ENCODE data around the gene CNTN2.

CNTN2 gene, protein sequence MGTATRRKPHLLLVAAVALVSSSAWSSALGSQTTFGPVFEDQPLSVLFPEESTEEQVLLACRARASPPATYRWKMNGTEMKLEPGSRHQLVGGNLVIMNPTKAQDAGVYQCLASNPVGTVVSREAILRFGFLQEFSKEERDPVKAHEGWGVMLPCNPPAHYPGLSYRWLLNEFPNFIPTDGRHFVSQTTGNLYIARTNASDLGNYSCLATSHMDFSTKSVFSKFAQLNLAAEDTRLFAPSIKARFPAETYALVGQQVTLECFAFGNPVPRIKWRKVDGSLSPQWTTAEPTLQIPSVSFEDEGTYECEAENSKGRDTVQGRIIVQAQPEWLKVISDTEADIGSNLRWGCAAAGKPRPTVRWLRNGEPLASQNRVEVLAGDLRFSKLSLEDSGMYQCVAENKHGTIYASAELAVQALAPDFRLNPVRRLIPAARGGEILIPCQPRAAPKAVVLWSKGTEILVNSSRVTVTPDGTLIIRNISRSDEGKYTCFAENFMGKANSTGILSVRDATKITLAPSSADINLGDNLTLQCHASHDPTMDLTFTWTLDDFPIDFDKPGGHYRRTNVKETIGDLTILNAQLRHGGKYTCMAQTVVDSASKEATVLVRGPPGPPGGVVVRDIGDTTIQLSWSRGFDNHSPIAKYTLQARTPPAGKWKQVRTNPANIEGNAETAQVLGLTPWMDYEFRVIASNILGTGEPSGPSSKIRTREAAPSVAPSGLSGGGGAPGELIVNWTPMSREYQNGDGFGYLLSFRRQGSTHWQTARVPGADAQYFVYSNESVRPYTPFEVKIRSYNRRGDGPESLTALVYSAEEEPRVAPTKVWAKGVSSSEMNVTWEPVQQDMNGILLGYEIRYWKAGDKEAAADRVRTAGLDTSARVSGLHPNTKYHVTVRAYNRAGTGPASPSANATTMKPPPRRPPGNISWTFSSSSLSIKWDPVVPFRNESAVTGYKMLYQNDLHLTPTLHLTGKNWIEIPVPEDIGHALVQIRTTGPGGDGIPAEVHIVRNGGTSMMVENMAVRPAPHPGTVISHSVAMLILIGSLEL

DNA sequence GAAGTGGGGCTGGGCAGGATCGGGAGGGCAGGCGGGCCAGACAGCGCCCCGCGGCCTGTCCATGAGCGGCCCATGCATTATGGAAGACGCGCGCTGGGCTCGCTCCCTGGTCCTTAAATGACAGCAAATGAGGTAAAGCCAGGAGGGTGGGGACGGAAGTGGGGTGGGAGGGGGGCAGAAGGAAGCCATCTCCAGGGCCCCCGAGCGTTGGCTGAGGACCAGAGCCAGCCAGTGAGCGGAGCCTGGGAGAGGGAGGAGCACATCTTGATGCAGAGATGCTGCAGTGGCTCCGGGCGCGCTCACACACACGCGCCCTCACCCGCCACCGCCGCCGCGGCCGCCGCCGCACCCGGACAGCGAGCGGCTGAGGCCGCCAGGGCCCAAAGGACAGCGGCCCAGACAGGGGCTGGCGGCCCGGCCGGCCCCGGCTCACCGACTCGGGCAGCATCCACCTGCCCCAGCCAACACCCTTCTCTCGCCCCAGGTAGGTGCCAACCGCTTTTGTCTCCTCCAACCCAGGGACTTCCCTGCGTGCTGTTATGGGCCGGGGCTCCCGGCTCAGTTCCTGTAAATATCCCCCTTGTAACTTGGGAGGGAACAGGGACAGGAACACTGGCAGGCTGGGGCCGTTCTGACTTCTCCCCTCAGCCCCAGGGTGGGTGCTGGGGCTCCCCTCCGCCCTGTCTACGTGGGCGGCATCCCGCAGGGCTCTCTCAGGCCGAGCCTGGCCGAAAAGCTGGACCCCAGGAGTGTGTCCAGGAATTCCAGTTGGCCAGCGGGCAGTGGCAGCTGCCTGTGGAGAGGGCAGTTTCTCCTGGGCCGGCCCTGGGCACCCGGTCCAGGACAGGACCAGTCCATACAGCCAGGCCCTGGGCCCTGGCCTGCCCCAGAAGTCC lies at the start of gene CNTN2:
Gene CNTN2 (plus strand): TSS at position 302 of the 896 bp plus-strand sequence. CDS start 9,974 bp downstream, outside the sequence.
- DNase-seq, result no peak

DNA sequence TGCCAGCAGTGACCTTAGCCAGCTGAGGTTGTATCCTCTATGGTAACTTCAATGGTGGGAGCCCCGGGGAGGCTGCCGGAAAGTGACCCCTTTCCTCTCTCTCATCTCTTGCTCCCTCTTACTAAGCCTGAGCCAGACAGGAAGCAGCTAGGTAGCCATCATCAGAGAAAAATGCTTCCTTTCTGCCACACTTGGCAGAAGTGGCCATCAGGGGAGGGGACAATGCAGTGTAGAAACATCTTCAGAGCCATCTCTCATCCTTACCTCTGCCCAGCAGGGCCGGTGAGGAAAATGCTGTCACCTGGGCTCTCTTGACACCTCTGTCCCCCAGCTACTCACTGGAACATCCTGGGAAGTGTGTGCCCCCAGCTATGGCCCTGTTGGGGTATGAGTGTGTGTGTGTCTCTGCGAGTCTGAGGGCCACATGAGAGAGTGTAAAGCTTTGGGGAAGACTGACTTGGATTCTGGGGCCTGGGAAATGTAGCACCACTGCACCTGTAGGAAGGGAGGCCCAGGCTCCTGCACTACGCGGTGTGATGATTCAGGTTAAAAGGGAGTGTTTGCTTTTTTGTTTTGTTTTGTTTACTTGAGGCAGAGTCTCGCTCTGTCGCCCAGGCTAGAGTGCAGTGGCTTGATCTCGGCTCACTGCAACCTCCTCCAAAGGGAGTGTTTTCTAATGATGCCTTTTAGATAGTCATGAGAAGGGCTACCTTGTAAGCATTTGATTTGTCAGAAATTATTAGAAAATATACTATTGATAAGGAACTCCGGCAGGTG lies 48.7 kb upstream of the CNTN2 start:
- no peak for DNase-seq

DNA sequence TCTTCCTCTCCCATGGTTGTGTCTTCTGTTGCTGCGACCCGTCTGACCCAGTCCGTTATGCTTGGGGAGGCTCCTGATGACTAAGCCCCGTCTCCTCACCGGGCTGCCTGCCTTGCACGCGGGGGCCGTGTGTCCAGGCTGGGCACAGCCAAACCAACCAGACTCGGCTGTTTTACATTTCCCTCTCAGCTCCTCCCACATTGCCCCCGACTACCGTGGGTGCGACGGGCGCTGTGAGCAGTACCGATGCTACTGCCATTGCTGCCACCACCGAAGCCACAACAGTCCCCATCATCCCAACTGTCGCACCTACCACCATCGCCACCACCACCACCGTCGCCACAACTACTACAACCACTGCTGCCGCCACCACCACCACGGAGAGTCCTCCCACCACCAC lies 46.0 kb upstream of the CNTN2 start:
- DNase-seq, result no peak

DNA sequence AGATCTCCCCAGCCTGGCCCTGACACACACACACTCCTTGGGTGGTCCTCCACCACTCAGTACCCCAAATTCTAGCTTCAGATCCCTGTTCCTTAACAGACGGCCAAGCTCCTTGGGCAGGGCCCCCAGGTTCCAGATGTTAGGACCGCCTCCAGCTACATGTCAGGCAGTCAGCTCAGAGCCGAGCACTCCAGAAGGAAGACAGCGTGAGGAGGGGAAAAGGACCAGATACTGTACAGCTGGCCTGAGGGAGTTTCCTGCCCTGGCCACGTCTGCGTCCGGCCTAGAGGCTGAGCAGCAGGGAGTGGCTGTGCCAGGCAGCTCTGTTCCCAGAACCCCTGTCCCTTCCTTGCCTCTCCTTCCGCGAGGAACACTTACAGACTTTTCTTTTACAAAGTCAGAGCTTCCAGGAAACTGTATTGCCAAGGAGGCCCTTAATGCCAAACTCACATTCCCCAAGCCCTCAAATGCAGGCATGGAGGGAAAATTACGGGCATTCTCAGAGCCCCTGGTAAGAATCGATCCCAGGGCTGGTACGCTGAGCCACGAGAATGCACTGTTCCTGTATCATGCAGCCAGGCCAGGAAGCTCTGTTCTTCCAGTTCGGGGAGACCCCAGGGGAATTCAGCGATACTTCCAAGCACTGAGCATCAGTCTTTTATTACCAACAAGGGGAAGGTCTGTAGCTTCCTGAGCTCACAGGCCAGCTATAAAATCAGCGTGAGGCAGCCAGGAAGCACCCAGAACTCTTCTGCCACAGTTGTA lies 45.2 kb upstream of the CNTN2 start:
- DNase-seq, result no peak

DNA sequence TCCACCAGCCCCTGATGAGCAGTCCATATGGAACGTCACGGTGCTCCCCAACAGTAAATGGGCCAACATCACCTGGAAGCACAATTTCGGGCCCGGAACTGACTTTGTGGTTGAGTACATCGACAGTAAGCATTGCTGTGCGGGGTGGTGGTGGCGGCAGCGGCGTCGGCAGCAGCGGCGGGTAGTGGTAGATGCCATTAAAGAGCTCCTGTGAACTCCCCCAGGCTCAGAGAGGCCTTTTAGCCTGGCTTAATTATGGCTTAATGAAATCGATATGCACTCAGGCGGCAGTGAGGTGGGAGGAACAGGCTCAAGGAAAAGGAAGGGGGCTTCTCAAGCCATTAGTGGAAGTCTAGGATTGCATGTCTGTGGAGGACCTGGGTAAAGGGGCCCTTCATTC lies 41.9 kb upstream of the CNTN2 start:
- DNase-seq, result no peak

DNA sequence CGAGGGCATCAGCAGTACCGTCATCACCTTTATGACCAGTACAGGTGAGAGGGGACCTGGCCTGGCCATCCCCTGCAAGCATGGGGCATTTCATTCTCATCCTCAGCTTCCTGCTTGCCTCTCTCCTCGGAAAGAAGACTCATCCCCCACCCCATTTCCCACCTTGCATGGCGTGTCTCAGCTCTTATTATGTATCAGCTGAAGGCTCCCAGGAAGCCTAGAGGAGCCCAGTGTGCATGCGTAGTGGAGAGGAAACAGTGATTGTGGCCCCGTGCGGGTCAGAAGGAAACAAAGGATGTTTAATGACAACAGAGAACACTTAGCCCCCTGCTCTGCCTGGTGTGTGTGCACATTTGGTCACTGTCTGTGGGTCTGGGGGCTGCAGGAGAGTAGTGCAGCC lies 40.3 kb upstream of the CNTN2 start:
- DNase-seq, result no peak

DNA sequence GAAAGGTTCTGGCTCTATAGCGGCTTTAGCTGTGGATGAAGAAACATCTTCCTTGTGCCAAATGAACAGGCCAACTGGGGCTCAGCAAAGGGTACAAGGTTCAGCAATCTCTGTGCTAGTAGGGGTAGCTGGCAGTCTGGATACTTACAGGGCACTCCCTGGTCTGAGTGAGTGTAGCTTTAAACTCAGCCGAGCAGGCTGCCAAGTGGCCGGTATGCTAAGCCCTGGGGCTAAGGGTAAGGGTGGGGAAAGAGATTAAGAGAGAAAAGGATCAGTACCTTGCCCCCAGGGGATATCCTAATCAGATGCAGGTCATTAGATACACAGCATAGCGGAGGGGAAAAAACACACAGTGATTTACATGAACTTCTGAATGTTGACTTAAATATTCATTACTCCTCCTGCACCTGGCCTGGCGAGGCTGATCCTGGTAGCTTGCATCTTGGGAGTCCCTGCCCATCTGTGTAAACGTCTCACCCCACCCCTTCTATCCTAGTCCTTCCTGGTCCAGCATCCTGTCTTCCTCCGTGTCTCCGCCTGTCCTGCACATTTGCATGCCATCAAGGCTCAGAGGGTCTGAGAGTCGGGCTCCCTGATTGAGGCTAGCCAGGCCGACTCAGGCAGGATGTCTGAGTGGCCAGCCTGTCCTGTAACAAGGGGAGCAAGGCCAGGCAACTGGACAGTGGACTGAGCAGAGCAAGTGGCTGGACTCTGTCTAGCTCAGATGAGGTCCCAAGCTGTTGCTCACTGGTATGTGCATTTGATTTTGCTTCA lies 39.5 kb upstream of the CNTN2 start:
- no peak for DNase-seq

DNA sequence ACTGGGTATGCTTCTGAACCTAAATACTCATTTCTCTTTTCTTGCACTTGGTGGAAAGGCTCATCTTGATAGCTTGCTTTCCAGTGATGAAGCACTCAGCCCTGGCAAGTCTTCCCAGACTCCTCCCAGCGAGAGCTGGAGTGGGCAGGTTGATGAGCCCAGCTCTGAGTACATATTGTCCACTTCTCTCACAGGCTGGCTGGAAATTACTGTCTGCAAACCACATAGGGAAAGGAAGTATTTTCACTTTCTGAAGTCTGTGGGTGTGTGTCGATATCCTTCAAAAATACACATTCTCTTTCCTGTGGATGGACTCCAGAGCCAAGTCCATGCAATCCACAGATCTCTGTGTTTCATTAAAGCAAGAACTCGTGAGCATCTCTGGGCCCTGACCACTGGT lies 38.7 kb upstream of the CNTN2 start:
- DNase-seq, result no peak

DNA sequence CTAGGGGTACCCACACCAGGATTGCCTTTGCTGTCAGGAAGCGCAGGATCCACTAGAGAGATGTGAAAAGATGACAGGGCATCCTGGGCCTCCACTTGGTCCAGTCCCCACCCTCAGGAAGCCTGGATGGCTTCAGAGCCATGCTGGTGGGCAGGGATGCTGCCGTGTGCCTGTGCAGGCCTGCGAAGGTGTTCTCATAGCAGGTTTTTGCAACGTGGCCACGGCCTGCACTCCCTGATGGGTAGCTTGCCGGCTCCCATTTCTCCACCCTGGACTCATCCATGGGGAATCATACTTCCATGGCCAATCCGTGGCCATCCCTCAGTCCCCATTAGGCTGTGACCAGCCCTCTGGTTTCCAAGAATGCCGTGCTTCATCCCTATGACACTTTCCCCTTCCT lies 34.1 kb upstream of the CNTN2 start:
- no peak for DNase-seq

DNA sequence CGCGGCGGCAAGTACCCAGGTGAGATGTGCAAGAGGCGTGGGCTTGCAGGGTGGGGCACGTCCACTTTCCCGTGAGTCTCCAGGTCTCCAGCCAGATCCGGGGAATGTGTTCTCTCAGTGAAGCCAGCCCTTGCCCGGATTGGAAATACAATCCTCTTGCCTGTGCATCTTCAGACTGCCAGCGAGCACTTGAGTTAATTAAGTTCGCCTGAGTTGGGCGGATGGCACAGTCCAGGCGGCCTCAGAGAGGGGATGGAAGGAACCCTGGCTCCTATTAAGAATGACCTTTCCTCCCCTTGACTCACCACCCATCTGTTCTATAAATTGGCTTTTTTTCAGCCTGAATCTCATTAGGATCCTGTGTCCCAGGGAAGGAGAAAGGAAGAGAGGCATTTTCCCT lies 33.3 kb upstream of the CNTN2 start:
- no peak for DNase-seq

DNA sequence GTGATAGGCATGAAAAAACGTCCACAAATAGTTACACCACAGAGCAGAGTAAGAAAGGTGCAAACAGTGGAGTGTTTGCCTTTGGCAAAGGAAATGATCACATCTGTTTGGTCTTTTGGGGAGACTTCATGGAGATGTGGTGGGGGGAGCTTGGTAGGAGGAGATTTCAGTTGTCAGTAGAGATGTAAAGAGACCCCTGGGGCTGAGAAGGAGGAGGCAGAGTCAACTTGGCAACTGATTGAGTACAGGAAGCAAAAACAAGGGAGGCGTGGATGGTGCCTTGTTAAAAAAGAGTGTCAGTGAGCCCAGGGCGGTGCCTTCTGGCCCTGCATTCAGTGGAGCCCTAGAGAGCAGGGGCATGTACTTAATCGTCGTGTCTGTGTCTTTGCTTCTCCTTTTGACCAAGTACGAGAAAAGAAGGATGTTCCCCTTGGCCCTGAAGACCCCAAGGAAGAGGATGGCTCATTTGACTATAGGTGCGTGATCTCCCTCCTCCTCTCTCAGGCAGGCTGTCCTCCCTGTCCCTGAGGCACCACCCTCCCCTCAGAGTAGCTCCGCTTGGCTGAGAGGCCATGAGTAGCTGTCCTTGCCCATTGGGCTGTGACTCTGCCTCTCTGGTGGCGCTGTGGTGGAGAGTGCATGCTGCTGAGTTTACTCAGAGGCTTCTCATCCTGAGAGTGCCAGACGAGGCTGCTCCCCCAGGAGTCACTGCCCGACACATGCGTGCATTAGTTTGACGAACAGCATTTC lies 30.4 kb upstream of the CNTN2 start:
- peak; percentile 23 for DNase-seq

DNA sequence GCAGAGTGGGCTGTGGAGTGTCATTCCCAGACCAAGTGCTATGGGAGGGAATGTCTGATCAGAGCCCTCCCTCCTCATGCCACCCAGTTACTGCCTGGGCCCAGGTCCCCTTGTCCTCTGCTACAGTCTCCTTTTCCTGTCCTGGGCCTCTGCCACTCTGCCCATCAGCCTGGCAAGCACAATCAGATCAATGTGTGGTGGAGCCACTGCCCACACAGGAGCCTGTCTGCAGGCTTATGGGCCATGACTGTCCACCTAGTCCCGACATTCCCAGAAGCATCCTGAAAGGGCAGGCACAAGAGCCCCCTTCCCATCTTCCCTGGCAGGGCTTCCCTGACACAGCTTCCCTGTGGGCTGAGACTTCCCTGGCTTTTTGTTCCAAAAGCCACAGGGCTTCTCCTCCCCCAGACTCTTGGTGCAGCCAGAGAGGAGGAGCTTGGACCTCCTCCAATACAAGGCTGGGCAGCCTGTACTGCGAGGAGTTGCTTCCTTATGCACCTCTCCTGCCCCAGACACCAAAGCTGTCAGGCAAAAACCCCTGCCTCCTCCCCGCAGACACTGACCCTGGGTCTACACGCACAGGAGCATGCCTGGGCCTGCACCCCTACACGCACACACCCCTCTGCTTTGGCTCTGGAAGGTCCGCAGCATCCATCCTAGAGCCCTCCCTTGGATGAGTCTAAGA lies 29.2 kb upstream of the CNTN2 start:
- DNase-seq, result peak; percentile 69

DNA sequence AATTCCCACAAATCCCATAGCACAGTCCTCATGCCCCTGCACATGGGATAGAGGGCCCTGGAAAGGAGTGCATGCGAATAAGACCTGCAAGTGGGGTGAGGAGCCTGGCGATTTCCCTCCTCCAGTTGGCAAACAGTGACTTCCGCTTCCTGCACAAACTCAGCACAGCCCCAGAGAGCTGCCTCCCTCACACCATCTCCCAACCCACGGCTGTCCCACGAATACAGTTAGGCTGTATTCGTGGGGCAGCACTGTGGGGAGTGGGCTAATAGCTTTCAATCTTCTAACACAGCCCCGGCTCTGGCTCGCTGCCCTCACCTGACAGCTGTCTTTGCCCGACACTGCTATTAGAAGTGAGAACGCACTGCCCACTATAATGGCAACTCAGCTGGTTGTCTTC lies 28.2 kb upstream of the CNTN2 start:
- DNase-seq, result no peak

DNA sequence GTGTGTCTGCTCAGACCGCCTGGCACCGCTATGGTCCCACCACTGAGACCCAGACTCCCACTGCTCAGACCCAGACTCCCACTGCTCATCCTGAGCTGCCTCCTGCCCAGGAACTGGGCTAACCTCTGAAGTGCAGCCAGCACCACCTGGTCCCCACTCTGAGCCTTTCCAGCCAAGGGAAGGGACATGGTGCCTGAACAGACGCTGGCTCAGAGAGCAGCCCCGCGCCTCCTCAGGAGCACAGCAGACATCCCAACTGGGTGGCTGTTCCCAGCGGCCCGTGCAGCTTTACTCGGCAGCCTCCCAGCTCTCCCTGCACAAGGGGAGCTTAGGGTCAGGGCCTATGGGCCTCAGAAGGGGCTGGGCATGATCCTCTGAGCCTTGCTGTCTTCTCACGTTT lies 27.8 kb upstream of the CNTN2 start:
- no peak for DNase-seq

DNA sequence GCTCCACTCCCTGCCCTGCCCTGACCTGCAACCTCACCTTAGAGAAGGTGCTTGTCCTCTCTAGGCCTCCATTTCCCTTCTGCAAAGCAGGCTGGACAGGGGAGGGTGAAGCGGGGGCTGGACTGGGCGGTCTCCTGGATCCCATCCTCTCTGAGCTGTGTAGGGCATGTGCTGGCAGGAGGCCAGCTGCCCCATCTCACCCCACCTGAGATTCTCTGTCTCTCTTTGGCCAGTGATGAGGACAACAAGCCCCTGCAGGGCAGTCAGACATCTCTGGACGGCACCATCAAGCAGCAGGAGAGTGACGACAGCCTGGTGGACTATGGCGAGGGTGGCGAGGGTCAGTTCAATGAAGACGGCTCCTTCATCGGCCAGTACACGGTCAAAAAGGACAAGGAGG lies 26.9 kb upstream of the CNTN2 start:
- DNase-seq, result no peak

DNA sequence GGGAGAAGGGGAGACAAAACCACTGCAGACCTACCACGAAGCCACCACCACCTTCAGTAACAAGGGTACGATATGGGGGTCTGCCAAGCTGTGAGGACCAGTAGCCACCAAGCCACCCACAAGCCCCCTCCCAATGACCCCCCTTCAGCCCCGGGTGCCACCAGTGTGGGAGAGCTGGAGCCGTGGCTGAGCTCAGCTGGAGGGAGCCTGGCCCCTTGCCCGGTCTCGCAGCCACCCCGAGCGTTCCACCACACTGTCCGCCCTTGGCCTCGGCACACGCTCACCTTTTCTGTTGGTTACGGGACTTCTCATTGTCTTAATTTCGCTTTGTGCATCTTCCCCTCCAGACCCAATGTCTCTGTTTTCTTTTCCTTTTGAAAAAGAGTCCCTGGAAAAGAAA lies 26.4 kb upstream of the CNTN2 start:
- DNase-seq, result no peak

DNA sequence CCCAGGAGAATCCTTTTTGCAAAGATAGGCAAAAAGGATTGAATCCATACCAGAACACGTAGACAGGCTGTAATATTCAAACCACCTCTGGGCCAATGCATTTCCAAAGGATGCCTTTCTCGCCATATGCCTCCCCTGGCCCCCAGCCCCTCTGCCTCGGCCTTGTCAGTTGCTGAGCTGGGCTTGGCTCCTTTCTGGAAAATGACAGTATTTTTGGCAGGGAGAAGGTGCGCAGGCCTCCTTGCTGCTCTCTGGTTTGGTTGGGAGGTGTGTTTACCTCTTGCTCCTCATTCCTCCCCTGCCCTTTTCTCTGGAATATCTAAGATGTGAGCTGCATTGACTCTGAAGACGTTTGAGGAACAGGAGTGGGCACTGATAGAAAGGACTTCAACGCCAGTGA lies 26.0 kb upstream of the CNTN2 start:
- DNase-seq, result no peak

DNA sequence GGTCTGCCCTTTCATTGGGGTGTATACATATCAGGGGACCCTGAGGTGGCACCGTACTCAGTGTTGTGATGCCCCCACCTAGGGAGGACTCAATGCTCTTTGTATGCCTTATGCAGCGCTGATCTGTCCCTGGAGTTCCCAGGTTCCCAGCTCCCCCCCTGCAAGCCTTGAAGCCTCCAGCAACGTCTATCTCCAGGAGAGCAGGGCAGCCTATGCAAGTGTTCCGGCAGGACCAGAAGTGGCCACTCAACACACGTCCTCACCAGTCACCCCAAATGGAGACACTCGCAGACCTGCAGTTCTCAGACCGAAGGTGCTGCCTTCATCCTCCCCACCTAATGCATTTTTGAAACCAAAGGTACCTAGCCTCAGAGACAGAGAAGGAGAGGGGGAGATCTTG lies 25.2 kb upstream of the CNTN2 start:
- no peak for DNase-seq

DNA sequence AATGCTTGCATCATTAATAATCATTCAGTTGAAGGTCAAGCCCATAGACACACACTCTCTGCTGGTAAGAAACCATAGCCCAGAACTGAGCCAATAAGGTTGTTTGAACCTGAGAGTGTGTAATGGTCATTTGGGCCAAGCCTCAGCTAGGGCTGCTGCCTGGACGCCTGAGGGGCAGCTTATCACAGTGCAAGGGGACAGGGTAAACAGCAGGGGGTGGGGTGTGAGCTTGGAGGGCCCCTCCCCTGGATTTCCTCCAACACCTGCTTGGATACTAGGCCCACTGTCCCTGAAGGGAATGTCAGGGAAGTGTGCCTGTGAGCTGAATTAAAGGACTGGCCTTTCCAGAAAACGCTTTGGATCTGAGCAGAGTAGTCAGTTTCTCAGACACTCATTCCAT lies 24.6 kb upstream of the CNTN2 start:
- no peak for DNase-seq

Data from RPMI8226 (cell line).